H1 (cell line): ENCODE results near the gene KRT37. TPM values are rescaled to one million over a fixed set of nuclear protein-coding genes. Genes with fewer than 3 reads are reported as not detected.
A peak's percentile ranks its signal among the peaks of the same experiment; 100 is the strongest.

Source experiments
- CTCF ChIA-PET: fragments of 300-600 bp; sonication (Branson Sonifier 250); formaldehyde crosslinking; loops from one replicate; lab custom pipeline; 2021; ENCODE audit not compliant: partially characterized antibody; lab: Charles Lee
- POLR2A ChIA-PET: fragments of 300-600 bp; sonication (Branson Sonifier 250); formaldehyde crosslinking; loops from one replicate; lab custom pipeline; 2021; ENCODE audit warnings: inconsistent platforms; ENCODE audit not compliant: partially characterized antibody; lab: Charles Lee
- DNase-seq, 2 experiments: peaks; one replicate each; pipeline versions ENCODE4 v3.0.0 to v3.0.0-alpha.2; 2010 to 2022; ENCODE audit warnings: low spot score in 2 of 2, low read depth in 1 of 2, mixed read lengths in 1 of 2
- FAIRE-seq: peaks from 2 replicates; lab custom pipeline; 2011; peaks lifted over from hg19 to GRCh38; lab: Jason Lieb, UNC
- H2AFZ ChIP-seq: 2 replicates; pipeline ENCODE4 v1.8.1; 2012; ENCODE audit warnings: low read length, inconsistent platforms
- H2AK5ac ChIP-seq: 2 replicates; pipeline ENCODE4 v1.6.1; 2013; ENCODE audit warnings: low read depth, low read length
- H2BK120ac ChIP-seq: replicated peaks from 2 replicates; pipeline ENCODE3; 2013; ENCODE audit warnings: low read depth, low read length, inconsistent platforms
- H2BK12ac ChIP-seq: 2 replicates; pipeline ENCODE4 v1.6.1; 2013; ENCODE audit warnings: low read depth, low read length
- H2BK15ac ChIP-seq: 2 replicates; pipeline ENCODE4 v1.6.1; 2013; ENCODE audit warnings: low read length
- H2BK20ac ChIP-seq: 2 replicates; pipeline ENCODE4 v1.6.1; 2013; ENCODE audit warnings: low read length
- H2BK5ac ChIP-seq: 2 replicates; pipeline ENCODE4 v1.6.1; 2013; ENCODE audit warnings: low read depth, low read length
- H3K14ac ChIP-seq: 2 replicates; pipeline ENCODE4 v1.6.1; 2013; ENCODE audit warnings: inconsistent platforms; ENCODE audit not compliant: insufficient read length
- H3K18ac ChIP-seq: 2 replicates; pipeline ENCODE4 v1.6.1; 2013; ENCODE audit warnings: low read length; ENCODE audit errors: extremely low read depth
- H3K23ac ChIP-seq: 2 replicates; pipeline ENCODE4 v1.6.1; 2013; ENCODE audit warnings: inconsistent platforms; ENCODE audit not compliant: insufficient read length
- H3K23me2 ChIP-seq: 2 replicates; pipeline ENCODE4 v1.6.1; 2013; ENCODE audit warnings: low read depth, low read length
- H3K27ac ChIP-seq: 2 replicates; pipeline ENCODE4 v1.6.1; 2011; ENCODE audit warnings: low read depth, low read length, inconsistent platforms
- H3K27me3 ChIP-seq, 4 experiments: replicated peaks in 1 of 4; 1 replicate in 1 of 4; 2 replicates in 3 of 4; pipeline versions ENCODE4 v1.6.1 to v1.8.1; 2011 to 2013; ENCODE audit warnings: low read length in 3 of 4, mild to moderate bottlenecking in 3 of 4, inconsistent platforms in 2 of 4, mixed read lengths in 2 of 4, moderate library complexity in 1 of 4; ENCODE audit not compliant: control insufficient read depth in 3 of 4, insufficient read depth in 3 of 4; ENCODE audit errors: extremely low read depth in 1 of 4
- H3K36me3 ChIP-seq, 4 experiments: 2 replicates each; pipeline versions ENCODE4 v1.6.1 to v1.8.1; 2011 to 2013; ENCODE audit warnings: mild to moderate bottlenecking in 4 of 4, low read length in 3 of 4, moderate library complexity in 2 of 4, control low read depth in 1 of 4, inconsistent platforms in 1 of 4; ENCODE audit not compliant: insufficient read depth in 4 of 4, control insufficient read depth in 2 of 4
- H3K4ac ChIP-seq: replicated peaks from 2 replicates; pipeline ENCODE3; 2013; ENCODE audit warnings: low read length, low read depth, mixed read lengths, inconsistent platforms; ENCODE audit not compliant: insufficient read length
- H3K4me1 ChIP-seq, 4 experiments: replicated peaks in 1 of 4; 1 replicate in 1 of 4; 2 replicates in 3 of 4; pipeline versions ENCODE4 v1.6.1 to v1.8.1; 2011 to 2013; ENCODE audit warnings: low read length in 3 of 4, inconsistent platforms in 2 of 4, mixed read lengths in 1 of 4; ENCODE audit not compliant: insufficient read depth in 4 of 4, control insufficient read depth in 3 of 4
- H3K4me2 ChIP-seq, 2 experiments: 2 replicates each; pipeline versions ENCODE4 v1.6.1 to v1.8.1; 2011 to 2013; ENCODE audit warnings: low read depth in 2 of 2, low read length in 2 of 2, control low read depth in 1 of 2, inconsistent platforms in 1 of 2, mild to moderate bottlenecking in 1 of 2; ENCODE audit not compliant: insufficient read depth in 1 of 2
- H3K4me3 ChIP-seq, 4 experiments: fragments of 200-600, 300-600 bp in 1 of 4; sonication (generic), shearing (Covaris generic), sonication (Bioruptor Twin) in 1 of 4; 2 replicates each; pipeline versions ENCODE4 v1.5.1 to v1.8.1; 2011 to 2016; ENCODE audit warnings: low read length in 4 of 4, low read depth in 3 of 4, control low read depth in 2 of 4, inconsistent platforms in 2 of 4, mild to moderate bottlenecking in 2 of 4, mixed read lengths in 1 of 4, moderate library complexity in 1 of 4; ENCODE audit not compliant: insufficient read depth in 2 of 4; ENCODE audit errors: extremely low read depth in 1 of 4
- H3K56ac ChIP-seq: replicated peaks from 2 replicates; pipeline ENCODE3; 2013; ENCODE audit warnings: low read depth, mild to moderate bottlenecking, mixed read lengths, low read length, inconsistent platforms; ENCODE audit not compliant: insufficient read length
- H3K79me1 ChIP-seq: 2 replicates; pipeline ENCODE4 v1.6.1; 2013; ENCODE audit warnings: low read depth, low read length, control low read depth
- H3K79me2 ChIP-seq, 2 experiments: 2 replicates each; pipeline versions ENCODE4 v1.6.1 to v1.8.1; 2012 to 2013; ENCODE audit warnings: low read length in 2 of 2, mild to moderate bottlenecking in 2 of 2, inconsistent platforms in 1 of 2; ENCODE audit not compliant: insufficient read depth in 2 of 2, control insufficient read depth in 1 of 2
- H3K9ac ChIP-seq, 4 experiments: replicated peaks in 1 of 4; 1 replicate in 1 of 4; 2 replicates in 3 of 4; pipeline versions ENCODE4 v1.6.1 to v1.8.1; 2011 to 2013; ENCODE audit warnings: low read depth in 3 of 4, low read length in 3 of 4, control low read depth in 2 of 4, mild to moderate bottlenecking in 2 of 4, moderate library complexity in 2 of 4, inconsistent platforms in 1 of 4; ENCODE audit errors: extremely low read depth in 1 of 4
- H3K9me3 ChIP-seq, 2 experiments: 2 replicates each; pipeline versions ENCODE4 v1.6.1 to v1.8.1; 2012 to 2013; ENCODE audit warnings: mild to moderate bottlenecking in 2 of 2, moderate library complexity in 2 of 2, control low read depth in 1 of 2, inconsistent platforms in 1 of 2, low read depth in 1 of 2, low read length in 1 of 2, mixed read lengths in 1 of 2; ENCODE audit not compliant: insufficient read depth in 2 of 2
- H4K20me1 ChIP-seq, 2 experiments: replicated peaks in 1 of 2; 2 replicates each; pipeline versions ENCODE3 to v1.8.1; 2011 to 2013; ENCODE audit warnings: inconsistent platforms in 2 of 2, low read length in 2 of 2, mild to moderate bottlenecking in 1 of 2; ENCODE audit not compliant: insufficient read depth in 2 of 2, control insufficient read depth in 1 of 2
- H4K5ac ChIP-seq: 2 replicates; pipeline ENCODE4 v1.6.1; 2013; ENCODE audit warnings: low read length, low read depth, mixed read lengths, inconsistent platforms; ENCODE audit not compliant: insufficient read length
- H4K8ac ChIP-seq: 2 replicates; pipeline ENCODE4 v1.8.0; 2013; ENCODE audit warnings: mild to moderate bottlenecking, moderate library complexity, low read length, inconsistent platforms; ENCODE audit not compliant: insufficient read depth; ENCODE audit errors: extremely low read depth
- H4K91ac ChIP-seq: replicated peaks from 2 replicates; pipeline ENCODE3; 2013; ENCODE audit warnings: low read length, mixed read lengths, inconsistent platforms; ENCODE audit not compliant: insufficient read length
- ASH2L ChIP-seq: fragments of 200-600, 300-600 bp; sonication (generic); IDR thresholded peaks from one replicate; pipeline ENCODE4 v1.7.1; 2017; ENCODE audit warnings: low read length
- CHD2 ChIP-seq: IDR thresholded peaks from 2 replicates; pipeline ENCODE4 v1.6.1; 2012; ENCODE audit warnings: low read length, improper control_type of control experiment
- GTF2F1 ChIP-seq: IDR thresholded peaks from 2 replicates; pipeline ENCODE4 v1.6.1; 2012; ENCODE audit warnings: low read depth, low read length, improper control_type of control experiment, borderline replicate concordance
- HDAC2 ChIP-seq, 2 experiments: fragments of 300-600 bp in 1 of 2; sonication (generic) in 1 of 2; IDR thresholded peaks; 2 replicates each; pipeline ENCODE4 v1.6.1; 2011 to 2012; ENCODE audit warnings: low read depth in 2 of 2, low read length in 2 of 2, mild to moderate bottlenecking in 2 of 2, moderate library complexity in 2 of 2, borderline replicate concordance in 1 of 2, inconsistent platforms in 1 of 2
- NANOG ChIP-seq: IDR thresholded peaks from 2 replicates; pipeline ENCODE4 v1.6.1; 2011; ENCODE audit warnings: low read length, low read depth, mild to moderate bottlenecking, inconsistent platforms; ENCODE audit not compliant: insufficient read depth, poor library complexity, severe bottlenecking
- POU5F1 ChIP-seq: IDR thresholded peaks from 2 replicates; pipeline ENCODE4 v1.6.1; 2011; ENCODE audit warnings: low read depth, mild to moderate bottlenecking, low read length, moderate library complexity
- RAD21 ChIP-seq, 2 experiments: IDR thresholded peaks in 1 of 2; conservative IDR thresholded peaks in 1 of 2; 2 replicates each; pipeline ENCODE4 v1.6.1; 2011; ENCODE audit warnings: low read depth in 2 of 2, low read length in 2 of 2, improper control_type of control experiment in 1 of 2, inconsistent platforms in 1 of 2, mild to moderate bottlenecking in 1 of 2, moderate library complexity in 1 of 2
- SIN3A ChIP-seq, 2 experiments: IDR thresholded peaks in 1 of 2; conservative IDR thresholded peaks in 1 of 2; 2 replicates each; pipeline ENCODE4 v1.6.1; 2011 to 2012; ENCODE audit warnings: low read length in 2 of 2, improper control_type of control experiment in 1 of 2, low read depth in 1 of 2, mild to moderate bottlenecking in 1 of 2
- WGBS, 2 experiments: shearing (Covaris generic) in 1 of 2; methylation state at CpG; one replicate each; pipeline versions ENCODE4 v1.1.6 to v1.1.7; 2013 to 2015; ENCODE audit warnings: low lambda C conversion rate in 2 of 2, mixed read lengths in 2 of 2, inconsistent platforms in 1 of 2, low coverage in 1 of 2, missing lambda C conversion rate in 1 of 2; ENCODE audit not compliant: insufficient replicate concordance in 2 of 2, insufficient coverage in 1 of 2, insufficient read length in 1 of 2; ENCODE audit errors: extremely low coverage in 1 of 2, missing lambda C conversion rate in 1 of 2; 5-methylcytosine and 5-hydroxymethylcytosine counted together
- polyA plus RNA-seq, 7 experiments: library from polyadenylated mRNA; depleted of rRNA in 3 of 7; stranded (reverse) in 5 of 7; unstranded in 2 of 7; fragments of >200 nt in 5 of 7; fragments of 200-250 nt in 2 of 7; gene quantifications; 1 replicate in 5 of 7; 2 replicates in 1 of 7; 4 replicates in 1 of 7; pipeline versions ENCODE4 v1.2.1 to v1.2.3, GENCODE V29; 2011 to 2013; ENCODE audit warnings: missing spikeins in 2 of 7, mixed read lengths in 2 of 7
- total RNA-seq: library from RNA; stranded (reverse); fragmentation: NEBNext Ultra II Directional; extraction: Animal tissue kit (Norgen Biotek cat#: 25700); gene quantifications from 2 replicates; pipeline ENCODE4 v1.2.1, GENCODE V29; 2021
- TF ChIP-seq, protein P1 (sequence below): IDR thresholded peaks from 2 replicates; pipeline ENCODE4 v1.6.1; 2011; ENCODE audit warnings: low read depth, mild to moderate bottlenecking, low read length; ENCODE audit not compliant: insufficient read depth
- TF ChIP-seq, protein P2 (sequence below): IDR thresholded peaks from 2 replicates; pipeline ENCODE4 v1.6.1; 2012; ENCODE audit warnings: inconsistent platforms

Gene KRT37
- total and polyA plus RNA-seq, 2 of the 8 experiments (the other 6 are each of a cell fraction or from before 2014, with no cell fraction given): not detected

DNA sequence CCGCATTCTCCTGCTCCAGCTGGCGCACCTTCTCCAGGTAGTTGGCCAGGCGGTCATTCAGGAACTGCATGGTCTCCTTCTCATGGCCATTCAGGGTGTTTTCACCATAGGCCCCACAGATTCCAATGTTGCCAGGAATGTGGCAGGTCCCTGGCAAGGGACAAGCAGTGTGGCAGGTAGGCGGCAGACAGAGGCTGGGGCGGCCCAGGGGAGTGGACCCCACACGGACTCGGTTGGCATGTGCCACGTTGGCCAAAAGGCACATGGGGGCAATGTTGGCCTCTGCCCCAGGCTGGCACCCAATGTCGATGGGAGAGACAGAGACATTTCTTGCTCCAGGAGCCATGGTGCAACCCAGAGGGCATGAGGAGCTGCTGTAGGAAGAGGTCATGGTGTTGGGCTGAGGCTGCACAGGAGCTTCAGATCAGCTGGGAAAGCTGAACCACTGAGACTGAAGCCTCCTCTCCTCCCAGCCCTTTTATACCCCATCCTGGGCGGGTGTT lies 16.2 kb upstream of the KRT37 start, which contains the start of gene KRT38:
TSS of gene KRT38 (minus strand) at position 453 of the 503 bp plus-strand sequence. CDS start at position 391, 62 bp downstream.
- POLR2A ChIA-PET: interaction anchor here (1.5 kb wide), 1 partner anchor 14 kb away, joined by 3 read pairs; no protein-coding TSS in a partner anchor
- CTCF ChIA-PET: interaction anchor here (0.8 to 1.8 kb wide), 4 partner anchors 23 to 222 kb away, joined by 3 to 5 read pairs (median 4); no protein-coding TSS in a partner anchor
- Histone ChIP-seq H3K9me3 (no peaks in the 10 kb centered on the region; a peak in 1 of 4 replicates), H3K4me3 (no peak within 1 kb of the TSS), H2BK120ac (no peak within 1 kb of the TSS), H2AFZ (no peak within 1 kb of the TSS), H2BK15ac (no peak within 1 kb of the TSS), H2BK12ac (no peak within 1 kb of the TSS), H3K27ac (no peak within 1 kb of the TSS), H4K20me1 (no peaks in the 10 kb centered on the region), H3K9ac (no peak within 1 kb of the TSS), H4K5ac (no peak within 1 kb of the TSS), H3K27me3 (no peaks in the 10 kb centered on the region; a peak in 1 of 7 replicates), H3K4me1 (no peaks in the 10 kb centered on the region), H2AK5ac (no peak within 1 kb of the TSS), H3K79me2 (no peaks in the 10 kb centered on the region), H3K56ac (no peak within 1 kb of the TSS), H3K79me1 (no peaks in the 10 kb centered on the region), H3K4me2 (no peak within 1 kb of the TSS), H2BK5ac (no peak within 1 kb of the TSS), H4K91ac (no peak within 1 kb of the TSS), H3K36me3 (no peaks in the 10 kb centered on the region), H3K23ac (no peak within 1 kb of the TSS), H4K8ac (peak within 1 kb of the TSS; percentile 20; the same call in 1 of the 2 replicates), H3K23me2 (no peaks in the 10 kb centered on the region), H3K4ac (no peak within 1 kb of the TSS), H3K14ac (no peak within 1 kb of the TSS), H3K18ac (no peak within 1 kb of the TSS), H2BK20ac (no peak within 1 kb of the TSS)
- no peak for FAIRE-seq
- 92% methylated on average over 10 of the region's 10 CpGs; no CpG with 5 or more reads in 1 of the 2 experiments for WGBS, 2 experiments
- TF ChIP-seq CHD2 (no peak), GTF2F1 (no peak), POU5F1 (no peak), HDAC2 (IDR thresholded peaks at IDR 0.05; ENCODE audit: borderline replicate concordance in 1 of 2, low read depth in 2 of 2, low read length in 2 of 2) (no peak), RAD21 (IDR thresholded peaks at IDR 0.05 in 1 of 2, conservative IDR thresholded peaks at IDR 0.05 in 1 of 2; ENCODE audit: low read depth in 2 of 2, low read length in 2 of 2) (no peak), ASH2L (no peak), SIN3A (conservative IDR thresholded peaks at IDR 0.05 in 1 of 2, IDR thresholded peaks at IDR 0.05 in 1 of 2; ENCODE audit: low read depth in 1 of 2, low read length in 2 of 2) (no peak), NANOG (no peak)
- TF ChIP-seq, protein P1, sequence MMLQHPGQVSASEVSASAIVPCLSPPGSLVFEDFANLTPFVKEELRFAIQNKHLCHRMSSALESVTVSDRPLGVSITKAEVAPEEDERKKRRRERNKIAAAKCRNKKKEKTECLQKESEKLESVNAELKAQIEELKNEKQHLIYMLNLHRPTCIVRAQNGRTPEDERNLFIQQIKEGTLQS: no peak
- TF ChIP-seq, protein P2, sequence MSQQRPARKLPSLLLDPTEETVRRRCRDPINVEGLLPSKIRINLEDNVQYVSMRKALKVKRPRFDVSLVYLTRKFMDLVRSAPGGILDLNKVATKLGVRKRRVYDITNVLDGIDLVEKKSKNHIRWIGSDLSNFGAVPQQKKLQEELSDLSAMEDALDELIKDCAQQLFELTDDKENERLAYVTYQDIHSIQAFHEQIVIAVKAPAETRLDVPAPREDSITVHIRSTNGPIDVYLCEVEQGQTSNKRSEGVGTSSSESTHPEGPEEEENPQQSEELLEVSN: no peak
- DNase-seq: no peak
